ENCODE data around the gene ALB. TPM values are rescaled to one million over a fixed set of nuclear protein-coding genes. Genes with fewer than 3 reads are reported as not detected.

Gene ALB
- total RNA-seq, 3 donors from 2014 or later, result 8.2 TPM; not detected in 2

GRCh38 chr4:73454920-73455319 lies 50.8 kb downstream of the ALB start:
- no peak for TF ChIP-seq CTCF (IDR thresholded peaks at IDR 0.05)
- Histone ChIP-seq H3K4me1 (ENCODE audit: low read depth) (no peaks in the 10 kb centered on the region), H3K9me3 (no peaks in the 10 kb centered on the region), H3K4me3 (no peak overlapping the region), H3K36me3 (ENCODE audit: low read depth) (no peaks in the 10 kb centered on the region)
- intact Hi-C loops (cut with DNase I, micrococcal nuclease), result no loop called here
- DNase-seq (no peak), ATAC-seq (no peak)

- Histone ChIP-seq H3K4me1 (ENCODE audit: low read depth) (no peaks in the 10 kb centered on the region), H3K9me3 (no peaks in the 10 kb centered on the region), H3K36me3 (ENCODE audit: low read depth) (no peaks in the 10 kb centered on the region), H3K4me3 (no peak overlapping the region)
- intact Hi-C loops (cut with DNase I, micrococcal nuclease), result no loop called here
- no peak for ATAC-seq
- no peak for DNase-seq
- no peak for TF ChIP-seq CTCF (IDR thresholded peaks at IDR 0.05)
Measured at GRCh38 chr4:73456177-73457022, 52.3 kb downstream of the ALB start.

GRCh38 chr4:73458184-73459047 lies 54.3 kb downstream of the ALB start:
- intact Hi-C loops (cut with DNase I, micrococcal nuclease), result no loop called here
- no peak for TF ChIP-seq CTCF (IDR thresholded peaks at IDR 0.05)
- Histone ChIP-seq H3K4me3 (no peak overlapping the region), H3K36me3 (ENCODE audit: low read depth) (no peaks in the 10 kb centered on the region), H3K4me1 (ENCODE audit: low read depth) (no peaks in the 10 kb centered on the region), H3K9me3 (no peaks in the 10 kb centered on the region)
- DNase-seq (no peak), ATAC-seq (no peak)

GRCh38 chr4:73459048-73459421 lies 54.9 kb downstream of the ALB start:
- DNase-seq, result no peak
- no peak for TF ChIP-seq CTCF (IDR thresholded peaks at IDR 0.05)
- no peaks in the 10 kb centered on the region for H3K36me3 ChIP-seq (ENCODE audit: low read depth)
- ATAC-seq, result no peak
- no peak overlapping the region for H3K4me3 ChIP-seq
- H3K4me1 ChIP-seq (ENCODE audit: low read depth), result no peaks in the 10 kb centered on the region
- H3K9me3 ChIP-seq, result no peaks in the 10 kb centered on the region
- intact Hi-C loops (cut with DNase I, micrococcal nuclease), result no loop called here

- Histone ChIP-seq H3K9me3 (no peaks in the 10 kb centered on the region), H3K4me1 (ENCODE audit: low read depth) (no peaks in the 10 kb centered on the region), H3K4me3 (no peak overlapping the region), H3K36me3 (ENCODE audit: low read depth) (no peaks in the 10 kb centered on the region)
- no peak for DNase-seq
- TF ChIP-seq CTCF (IDR thresholded peaks at IDR 0.05), result no peak
- no peak for ATAC-seq
- intact Hi-C loops (cut with DNase I, micrococcal nuclease), result no loop called here
Measured at GRCh38 chr4:73460913-73461522, 56.9 kb downstream of the ALB start.
